Transverse colon (tissue), 4 donors: ENCODE data around the gene CNTN5.

Experiments used
- CTCF ChIP-seq, 5 experiments: fragments of 200-600 bp in 3 of 5; fragments of 450-650 bp in 2 of 5; sonication (generic) in 3 of 5; IDR thresholded peaks; 1 replicate in 2 of 5; 2 replicates in 3 of 5; pipeline ENCODE4 v1.5.1; 2016 to 2017; ENCODE audit warnings: antibody characterized with exemption in 5 of 5, inconsistent platforms in 3 of 5, mild to moderate bottlenecking in 2 of 5, moderate library complexity in 1 of 5
- POLR2AphosphoS5 ChIP-seq, 3 donors: sonication (generic); formaldehyde crosslinking; IDR thresholded peaks; one replicate each; pipeline ENCODE4 v1.6.1; 2016; ENCODE audit warnings: antibody characterized with exemption in 3 of 3

GRCh38 chr11:99513368-99513767 lies 492.6 kb downstream of the CNTN5 start:
- no peak for TF ChIP-seq CTCF (IDR thresholded peaks at IDR 0.05)
- TF ChIP-seq POLR2AphosphoS5 (IDR thresholded peaks at IDR 0.05) = no peak
